ENCODE measurements around the gene KCNA10.

Gene KCNA10

DNA sequence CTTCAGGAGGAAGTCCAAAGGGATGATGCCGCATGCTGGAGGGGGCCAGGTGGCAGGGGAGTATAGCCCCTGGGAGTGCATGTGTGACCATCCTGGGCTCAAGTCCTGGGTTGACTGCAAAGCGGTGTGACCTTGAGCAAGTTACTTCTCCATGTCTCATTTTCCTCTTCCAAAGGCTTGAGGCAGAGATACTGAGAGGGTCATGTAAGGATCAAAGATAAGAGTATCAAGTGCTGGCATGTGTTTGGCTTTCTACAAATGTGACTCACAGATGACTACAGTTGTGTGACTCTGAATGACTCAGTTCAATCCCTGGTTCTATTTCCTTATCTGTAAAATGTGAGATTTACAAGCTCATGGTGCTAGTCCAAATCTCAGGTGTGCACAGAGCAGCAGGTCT lies 41.9 kb downstream of the KCNA10 start:
- peak; percentile 46 to 68 (median 66) for DNase-seq

DNA sequence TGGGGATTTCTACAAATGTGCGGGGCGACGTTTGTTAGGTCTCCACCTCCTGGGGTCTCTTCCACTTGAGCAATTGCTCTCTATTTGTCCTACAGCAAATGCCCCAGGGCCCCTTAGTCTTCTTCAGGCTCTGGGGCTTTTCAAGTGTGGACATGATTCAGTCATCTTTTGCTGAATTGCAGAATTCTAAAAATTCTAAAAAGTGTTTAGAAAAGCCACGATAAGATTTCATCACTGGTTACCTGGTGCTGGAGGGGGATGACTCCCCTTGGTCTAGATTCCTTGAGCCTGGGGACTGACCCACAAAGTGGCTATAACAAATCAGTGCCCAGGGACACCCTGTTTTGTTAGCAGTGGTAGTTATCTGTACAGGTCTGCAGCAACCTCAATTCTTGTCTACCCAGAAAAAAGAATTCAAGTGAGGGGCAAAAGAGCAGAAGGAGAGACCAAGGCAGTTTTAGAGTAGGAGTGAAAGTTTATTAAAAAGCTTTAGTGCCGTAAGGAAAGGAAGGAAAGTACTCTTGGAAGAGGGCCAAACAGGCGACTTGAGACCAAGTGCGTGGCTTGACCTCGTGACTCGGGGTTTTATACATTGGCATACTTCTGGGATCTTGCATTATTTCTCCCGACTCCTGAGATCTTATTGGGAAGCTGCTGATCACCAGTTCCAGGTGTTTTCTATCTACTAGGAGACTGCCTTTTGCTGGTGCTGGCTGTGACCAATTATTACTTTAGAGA lies 42.8 kb downstream of the KCNA10 start:
- no peak for DNase-seq

DNA sequence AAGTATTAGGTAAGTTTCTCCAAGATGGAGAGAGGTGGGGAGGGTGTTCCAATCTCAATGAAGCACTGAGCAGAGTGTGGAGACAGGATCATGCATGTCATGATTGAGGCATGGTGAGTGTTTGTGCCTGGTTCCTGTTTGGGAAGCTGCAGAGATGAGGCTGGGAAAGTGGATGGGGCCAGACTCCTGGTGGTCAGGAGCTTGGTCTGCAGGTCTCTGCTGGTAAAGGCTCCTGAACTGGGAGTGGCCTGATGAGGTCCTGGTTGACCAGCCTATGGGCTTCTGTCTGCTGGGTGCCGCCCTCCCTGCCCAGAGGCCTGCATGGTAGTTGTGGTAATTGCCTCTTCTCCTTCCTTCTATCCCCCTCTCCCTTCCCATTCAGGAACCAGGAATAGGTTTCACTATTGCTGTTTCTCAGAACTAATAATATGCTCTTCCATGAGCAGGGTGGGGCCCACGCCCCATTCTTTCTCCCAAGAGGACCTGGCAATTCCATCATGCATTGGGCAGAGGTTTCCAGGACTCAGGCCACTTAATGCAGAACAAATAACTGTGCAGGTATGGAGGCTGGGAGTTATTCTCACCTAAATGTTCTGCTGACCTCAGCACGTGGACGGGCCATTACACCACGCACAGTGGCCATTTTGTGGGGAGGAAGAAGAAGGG lies 43.5 kb downstream of the KCNA10 start:
- DNase-seq = no peak

DNA sequence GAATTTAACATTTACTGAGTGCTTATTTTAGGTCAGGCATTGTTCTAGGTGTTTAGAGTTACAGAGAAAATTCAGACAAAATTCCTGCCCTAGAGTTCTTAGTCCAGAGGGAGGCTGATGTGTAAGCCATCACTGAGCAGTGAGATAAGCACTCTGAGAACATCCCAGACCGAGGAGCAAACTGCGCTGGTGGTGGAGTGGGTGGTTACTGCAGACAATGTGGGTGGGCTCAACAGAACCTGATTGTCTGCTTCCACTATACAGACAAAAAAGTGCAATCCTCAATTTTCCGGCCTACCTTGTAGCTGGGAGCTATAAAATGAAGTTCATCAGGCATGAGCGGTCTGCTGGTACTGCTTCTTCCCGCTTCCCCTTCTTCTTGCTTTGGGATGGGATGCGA lies 44.5 kb downstream of the KCNA10 start:
- DNase-seq = no peak

DNA sequence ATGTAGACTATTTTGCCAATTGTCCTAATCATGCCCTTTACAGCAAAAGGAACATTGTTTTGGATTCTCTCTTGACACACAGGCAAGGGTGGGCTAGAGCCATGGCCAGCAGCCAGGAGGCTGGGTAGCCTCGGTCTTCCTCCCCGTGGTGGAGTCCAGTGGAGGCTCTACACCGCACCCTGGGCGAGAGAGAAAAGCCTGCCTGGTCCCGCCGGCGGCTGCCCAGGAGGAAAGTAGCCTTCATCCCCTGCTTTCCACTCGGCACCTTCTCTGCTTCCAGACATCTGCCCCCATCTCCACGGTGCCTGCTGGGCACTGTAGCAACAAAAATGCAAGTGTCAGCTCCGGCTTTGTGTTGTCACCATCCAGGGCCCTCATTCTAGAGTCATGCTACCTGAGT lies 46.4 kb downstream of the KCNA10 start:
- DNase-seq = no peak

DNA sequence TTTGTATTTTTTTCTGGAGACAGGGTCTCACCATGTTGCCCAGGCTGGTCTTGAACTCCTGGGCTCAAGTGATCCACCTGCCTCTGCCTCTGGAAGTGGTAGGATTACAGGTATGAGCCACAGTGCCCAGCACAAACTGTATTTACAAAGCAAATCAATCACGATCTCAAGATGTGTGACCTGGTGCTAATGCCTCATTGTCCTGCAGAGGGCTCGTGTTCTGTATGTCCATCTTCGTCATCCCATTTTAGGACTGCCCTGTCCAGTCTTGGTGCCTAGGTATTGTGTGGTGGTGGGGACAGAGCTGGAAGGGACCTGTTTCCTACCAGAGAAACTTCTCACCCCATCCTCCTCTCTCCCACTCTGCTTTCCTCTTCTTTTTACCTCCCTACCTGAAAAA lies 47.8 kb downstream of the KCNA10 start:
- DNase-seq = no peak

Measured in suppressor macrophage treated with lipopolysaccharide for 1 hour (primary cell).